ENCODE measurements around the gene MEIOB. TPM values are rescaled to one million over a fixed set of nuclear protein-coding genes. Genes with fewer than 3 reads are reported as not detected.
A peak's percentile ranks its signal among the peaks of the same experiment; 100 is the strongest.

MEIOB gene
- total and polyA plus RNA-seq, 10 donors = not detected

DNA sequence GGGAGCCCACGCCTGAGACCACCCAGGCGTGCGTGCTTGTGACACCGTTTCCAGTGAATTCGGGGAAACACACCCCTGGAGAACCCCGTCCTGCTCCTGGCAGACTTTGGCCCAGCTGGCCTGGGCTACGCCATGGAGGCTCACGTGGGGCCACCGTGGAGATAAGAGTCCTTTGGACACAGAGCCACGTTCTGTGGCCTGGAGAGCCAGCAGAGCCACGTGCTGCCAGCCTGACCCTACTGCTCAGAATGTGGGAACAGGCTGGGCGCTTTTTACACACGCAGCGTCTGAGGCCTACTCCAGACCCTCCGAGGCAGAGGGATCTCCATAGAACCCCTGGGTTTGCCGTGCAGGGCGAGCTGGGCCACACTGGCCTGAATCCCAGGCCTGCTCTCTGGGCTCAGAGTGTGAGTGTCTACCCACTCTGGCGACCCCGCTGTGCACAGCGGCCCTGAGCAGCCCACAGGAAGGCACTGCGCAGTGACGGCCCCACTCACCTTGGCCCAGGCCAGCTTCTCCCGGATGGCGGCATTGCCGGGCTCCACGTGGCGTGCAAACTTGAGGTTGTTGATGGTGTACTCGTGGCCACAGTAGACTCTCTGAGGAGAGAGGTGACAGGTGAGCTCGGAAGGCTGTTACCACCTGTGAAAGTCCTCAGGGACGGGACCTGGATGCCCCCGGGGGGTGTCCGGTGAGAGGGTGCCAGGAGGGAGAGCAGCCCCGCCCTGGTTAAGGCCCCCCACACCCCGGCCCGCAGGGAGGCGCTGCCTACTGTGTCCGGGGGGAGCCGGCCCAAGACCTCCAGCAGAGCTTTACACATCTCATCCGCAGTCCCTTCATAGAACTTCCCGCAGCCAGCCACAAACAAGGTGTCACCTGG is 55.3 kb downstream of the MEIOB start:
- H3K9me3 ChIP-seq = no peaks in the 10 kb centered on the region
- peaks cover 0 to 98% (median 66%) of the 10 kb centered on the region in 6 donors for H3K36me3 ChIP-seq
- H3K4me1 ChIP-seq = peaks cover 0 to 8% (median 0%) of the 10 kb centered on the region in 6 donors
- no peak overlapping the region for H3K4me3 ChIP-seq
- peak; percentile 64 for DNase-seq
- peak in 1 of 3 donors; percentile 33 for TF ChIP-seq POLR2AphosphoS5 (IDR thresholded peaks at IDR 0.05)
- no peak for TF ChIP-seq POLR2A (IDR thresholded peaks at IDR 0.05)
- intact Hi-C loops (cut with DNase I; ENCODE audit: low total_unique reads) = no loop called here
- 93 to 97% (median 95%) methylated on average over 36 to 40 of the region's 40 CpGs for WGBS, 5 donors
- H3K27me3 ChIP-seq (replicated peaks in 1 of 7) = no peaks in the 10 kb centered on the region
- no peak overlapping the region for H3K27ac ChIP-seq

DNA sequence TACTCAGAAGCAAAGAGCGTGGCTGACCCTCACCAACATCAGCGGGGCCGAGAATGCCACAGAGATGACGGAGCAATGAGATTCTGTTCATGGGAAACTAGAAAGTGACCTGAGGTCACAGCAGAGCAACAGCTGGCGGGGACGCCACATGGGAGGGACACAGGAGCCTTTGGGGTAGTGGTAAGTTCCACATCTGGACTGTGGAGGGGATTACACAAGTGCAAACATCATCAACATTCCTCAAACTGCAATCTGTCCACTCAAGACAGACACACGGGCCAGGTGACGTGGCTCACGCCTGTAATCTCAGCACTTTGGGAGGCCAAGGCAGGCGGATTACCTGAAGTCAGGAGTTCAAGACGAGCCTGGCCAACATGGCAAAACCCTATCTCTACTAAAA is 56.5 kb downstream of the MEIOB start:
- intact Hi-C loops (cut with DNase I; ENCODE audit: low total_unique reads) = no loop called here
- Histone ChIP-seq H3K4me3 (no peak overlapping the region), H3K27me3 (replicated peaks in 1 of 7) (no peaks in the 10 kb centered on the region), H3K4me1 (peaks cover 0 to 8% (median 0%) of the 10 kb centered on the region in 6 donors), H3K27ac (no peak overlapping the region), H3K36me3 (peaks cover 0 to 98% (median 59%) of the 10 kb centered on the region in 6 donors), H3K9me3 (no peaks in the 10 kb centered on the region)
- TF ChIP-seq, protein P1, sequence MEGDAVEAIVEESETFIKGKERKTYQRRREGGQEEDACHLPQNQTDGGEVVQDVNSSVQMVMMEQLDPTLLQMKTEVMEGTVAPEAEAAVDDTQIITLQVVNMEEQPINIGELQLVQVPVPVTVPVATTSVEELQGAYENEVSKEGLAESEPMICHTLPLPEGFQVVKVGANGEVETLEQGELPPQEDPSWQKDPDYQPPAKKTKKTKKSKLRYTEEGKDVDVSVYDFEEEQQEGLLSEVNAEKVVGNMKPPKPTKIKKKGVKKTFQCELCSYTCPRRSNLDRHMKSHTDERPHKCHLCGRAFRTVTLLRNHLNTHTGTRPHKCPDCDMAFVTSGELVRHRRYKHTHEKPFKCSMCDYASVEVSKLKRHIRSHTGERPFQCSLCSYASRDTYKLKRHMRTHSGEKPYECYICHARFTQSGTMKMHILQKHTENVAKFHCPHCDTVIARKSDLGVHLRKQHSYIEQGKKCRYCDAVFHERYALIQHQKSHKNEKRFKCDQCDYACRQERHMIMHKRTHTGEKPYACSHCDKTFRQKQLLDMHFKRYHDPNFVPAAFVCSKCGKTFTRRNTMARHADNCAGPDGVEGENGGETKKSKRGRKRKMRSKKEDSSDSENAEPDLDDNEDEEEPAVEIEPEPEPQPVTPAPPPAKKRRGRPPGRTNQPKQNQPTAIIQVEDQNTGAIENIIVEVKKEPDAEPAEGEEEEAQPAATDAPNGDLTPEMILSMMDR (IDR thresholded peaks at IDR 0.05 in 8 of 11, conservative IDR thresholded peaks at IDR 0.05 in 3 of 11) = no peak
- TF ChIP-seq POLR2A (IDR thresholded peaks at IDR 0.05) = no peak
- TF ChIP-seq POLR2AphosphoS5 (IDR thresholded peaks at IDR 0.05) = no peak
- 90 to 96% (median 94%) methylated on average over 11 of the region's 11 CpGs for WGBS, 5 donors
- DNase-seq = peak; percentile 37

DNA sequence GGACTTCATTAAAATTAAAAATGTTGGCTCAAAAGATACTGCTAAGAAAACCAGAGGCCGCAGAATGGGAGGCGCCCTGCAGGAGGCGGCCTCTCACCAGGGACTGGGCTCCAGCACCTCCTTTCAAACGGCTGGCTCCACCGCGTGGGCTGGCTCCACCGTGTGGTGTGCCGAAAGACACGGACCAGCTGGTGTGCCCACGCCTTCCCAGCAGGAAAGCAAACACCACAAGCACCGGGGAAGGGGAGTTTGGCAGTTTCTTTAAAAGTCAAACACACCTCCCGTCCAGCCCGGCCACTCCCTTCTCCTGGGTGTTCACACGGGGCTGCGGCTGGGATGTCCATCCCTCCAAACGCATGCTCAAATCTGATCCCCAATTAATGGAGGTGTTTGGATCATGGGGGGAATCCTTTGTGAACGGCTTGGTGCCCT is 59.2 kb downstream of the MEIOB start:
- 32 to 50% (median 36%) methylated on average over 17 of the region's 17 CpGs for WGBS, 5 donors
- peak; percentile 81 for DNase-seq
- no peaks in the 10 kb centered on the region for H3K9me3 ChIP-seq
- H3K4me3 ChIP-seq = no peak overlapping the region
- intact Hi-C loops (cut with DNase I; ENCODE audit: low total_unique reads) = no loop called here
- TF ChIP-seq POLR2AphosphoS5 (IDR thresholded peaks at IDR 0.05) (peak in 2 of 3 donors; percentile 51 to 69), POLR2A (IDR thresholded peaks at IDR 0.05) (no peak)
- TF ChIP-seq, protein P1 (IDR thresholded peaks at IDR 0.05 in 8 of 11, conservative IDR thresholded peaks at IDR 0.05 in 3 of 11) = peak in 6 of 11 experiments; percentile 20 to 41 (median 34)
- no peak overlapping the region for H3K27ac ChIP-seq
- no peaks in the 10 kb centered on the region for H3K27me3 ChIP-seq (replicated peaks in 1 of 7)
- peaks cover 0 to 8% (median 0%) of the 10 kb centered on the region in 6 donors for H3K4me1 ChIP-seq
- peaks cover 5 to 98% (median 57%) of the 10 kb centered on the region in 6 donors for H3K36me3 ChIP-seq

DNA sequence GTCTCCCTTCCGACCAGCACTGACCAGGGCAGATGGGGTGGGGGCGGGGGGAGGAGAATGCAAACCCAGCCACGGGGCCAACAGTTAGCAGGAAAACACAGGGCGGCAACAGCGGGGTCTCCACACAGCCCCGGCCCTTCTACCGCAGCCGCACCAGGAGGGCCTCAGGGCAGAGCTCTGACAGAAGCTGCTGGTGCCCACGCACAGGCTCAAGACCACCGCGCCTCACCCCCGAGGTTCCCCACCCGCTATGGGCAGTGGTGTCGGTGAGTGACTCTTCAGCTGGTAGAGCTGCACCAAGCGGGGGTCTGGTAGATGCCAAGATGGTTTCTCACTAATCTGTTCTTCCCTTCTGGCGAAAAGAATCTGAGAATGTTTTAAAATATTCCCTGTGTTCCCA is 61.4 kb downstream of the MEIOB start:
- Histone ChIP-seq H3K9me3 (peaks cover 0 to 6% (median 0%) of the 10 kb centered on the region in 8 donors), H3K4me1 (peaks cover 0 to 8% (median 0%) of the 10 kb centered on the region in 6 donors), H3K27ac (no peak overlapping the region), H3K27me3 (replicated peaks in 1 of 7) (no peaks in the 10 kb centered on the region), H3K36me3 (peaks cover 5 to 98% (median 53%) of the 10 kb centered on the region in 6 donors), H3K4me3 (no peak overlapping the region)
- intact Hi-C loops (cut with DNase I; ENCODE audit: low total_unique reads) = no loop called here
- no peak for DNase-seq
- 94 to 100% (median 97%) methylated on average over 11 to 16 of the region's 16 CpGs for WGBS, 5 donors
- TF ChIP-seq, protein P1 (IDR thresholded peaks at IDR 0.05 in 8 of 11, conservative IDR thresholded peaks at IDR 0.05 in 3 of 11) = no peak
- TF ChIP-seq POLR2AphosphoS5 (IDR thresholded peaks at IDR 0.05) (no peak), POLR2A (IDR thresholded peaks at IDR 0.05) (no peak)
